ENCODE results near the gene SUSD6. TPM values are rescaled to one million over a fixed set of nuclear protein-coding genes. Genes with fewer than 3 reads are reported as not detected.
"Not testable (repeated sequence)": the region's sequence is repeated elsewhere in the genome, so short reads cannot be mapped to it uniquely, and the experiment has no call there.

Gene SUSD6
- total RNA-seq, 1 experiment from 2014 or later: 3.7 TPM

DNA sequence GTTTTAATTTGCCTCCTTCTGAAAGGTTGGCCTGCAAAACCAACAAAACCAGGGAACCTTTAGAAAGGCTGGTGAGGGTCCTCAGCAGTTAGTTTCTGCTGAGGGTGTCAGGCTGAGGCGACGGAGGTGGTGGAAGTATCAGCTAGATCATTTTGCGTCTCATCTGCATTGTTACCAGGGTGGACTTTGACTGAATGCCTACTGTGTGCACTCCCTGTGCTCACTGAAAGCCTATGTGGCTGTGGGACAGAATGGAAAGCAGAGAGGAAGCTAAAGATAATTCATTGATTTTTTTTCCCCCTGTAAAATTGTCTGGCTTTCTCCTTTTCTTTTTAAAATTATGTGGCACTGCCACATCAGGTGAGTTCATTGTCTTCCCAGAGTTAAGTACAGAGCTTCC lies 87.2 kb downstream of the SUSD6 start:
- Histone ChIP-seq H3K23ac (ENCODE audit: insufficient read length, low read depth, low read length) (no peak overlapping the region), H2AFZ (ENCODE audit: low read length) (no peak overlapping the region), H3K18ac (ENCODE audit: insufficient read length, low read depth, low read length) (no peak overlapping the region), H2AK5ac (ENCODE audit: insufficient read length, low read length) (no peak overlapping the region), H3K79me2 (ENCODE audit: insufficient read depth, low read length) (no peaks in the 10 kb centered on the region), H4K5ac (ENCODE audit: insufficient read length, low read depth, low read length) (no peak overlapping the region), H3K4me1 (ENCODE audit: insufficient read depth, low read length) (peaks cover 12% of the 10 kb centered on the region; the same call in 1 of the 2 replicates), H2BK15ac (ENCODE audit: low read depth, low read length) (no peak overlapping the region), H3K56ac (ENCODE audit: insufficient read length, low read depth, low read length) (no peak overlapping the region), H4K91ac (ENCODE audit: insufficient read length, low read depth, low read length) (no peak overlapping the region), H3K79me1 (ENCODE audit: insufficient read depth, low read depth, low read length, poor library complexity, severe bottlenecking) (no peaks in the 10 kb centered on the region), H3K27me3 (ENCODE audit: insufficient read depth, low read length) (no peaks in the 10 kb centered on the region), H3T11ph (ENCODE audit: low read length) (no peak overlapping the region), H3K9ac (ENCODE audit: extremely low read depth, insufficient read length, low read length) (no peak overlapping the region), H3K23me2 (ENCODE audit: insufficient read length, low read depth, low read length, poor library complexity, severe bottlenecking) (no peaks in the 10 kb centered on the region), H3K4me2 (ENCODE audit: insufficient read depth, insufficient read length, low read length) (no peak overlapping the region), H3K14ac (ENCODE audit: insufficient read depth, low read length) (no peak overlapping the region; the same call in 1 of the 2 replicates), H2BK5ac (ENCODE audit: insufficient read length, low read length) (no peak overlapping the region), H2BK12ac (ENCODE audit: insufficient read length, low read depth, low read length) (no peak overlapping the region), H4K8ac (replicated peaks; ENCODE audit: insufficient read length, low read depth, low read length) (no peak overlapping the region), H2BK120ac (ENCODE audit: low read depth, low read length, poor library complexity, severe bottlenecking) (no peak overlapping the region), H3K4ac (ENCODE audit: low read depth, low read length) (no peak overlapping the region), H3K27ac (ENCODE audit: insufficient read length, low read depth, low read length) (no peak overlapping the region), H4K20me1 (ENCODE audit: control insufficient read depth, insufficient read depth, insufficient read length) (no peaks in the 10 kb centered on the region), H3K9me3 (ENCODE audit: control insufficient read depth, low read depth, low read length) (no peaks in the 10 kb centered on the region), H2BK20ac (ENCODE audit: low read depth, low read length, poor library complexity, severe bottlenecking) (no peak overlapping the region)
- TF ChIP-seq, protein P1, sequence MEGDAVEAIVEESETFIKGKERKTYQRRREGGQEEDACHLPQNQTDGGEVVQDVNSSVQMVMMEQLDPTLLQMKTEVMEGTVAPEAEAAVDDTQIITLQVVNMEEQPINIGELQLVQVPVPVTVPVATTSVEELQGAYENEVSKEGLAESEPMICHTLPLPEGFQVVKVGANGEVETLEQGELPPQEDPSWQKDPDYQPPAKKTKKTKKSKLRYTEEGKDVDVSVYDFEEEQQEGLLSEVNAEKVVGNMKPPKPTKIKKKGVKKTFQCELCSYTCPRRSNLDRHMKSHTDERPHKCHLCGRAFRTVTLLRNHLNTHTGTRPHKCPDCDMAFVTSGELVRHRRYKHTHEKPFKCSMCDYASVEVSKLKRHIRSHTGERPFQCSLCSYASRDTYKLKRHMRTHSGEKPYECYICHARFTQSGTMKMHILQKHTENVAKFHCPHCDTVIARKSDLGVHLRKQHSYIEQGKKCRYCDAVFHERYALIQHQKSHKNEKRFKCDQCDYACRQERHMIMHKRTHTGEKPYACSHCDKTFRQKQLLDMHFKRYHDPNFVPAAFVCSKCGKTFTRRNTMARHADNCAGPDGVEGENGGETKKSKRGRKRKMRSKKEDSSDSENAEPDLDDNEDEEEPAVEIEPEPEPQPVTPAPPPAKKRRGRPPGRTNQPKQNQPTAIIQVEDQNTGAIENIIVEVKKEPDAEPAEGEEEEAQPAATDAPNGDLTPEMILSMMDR (conservative IDR thresholded peaks at IDR 0.05): no peak
- no peaks in the 10 kb centered on the region for H3K27me3 Mint-ChIP-seq (ENCODE audit: low read depth)
- no peaks in the 10 kb centered on the region for H3K36me3 Mint-ChIP-seq (ENCODE audit: insufficient read depth in 1 of 3, low read depth in 3 of 3)
- DNase-seq: no peak
- no CpG with 5 or more reads among the region's 3 CpGs for WGBS (ENCODE audit: extremely low coverage, insufficient read length, low lambda C conversion rate)
- no peak overlapping the region for H3K4me3 Mint-ChIP-seq
- peak overlapping the region; percentile 49 to 73 (median 66); a peak in 4 of 7 replicates for H3K27ac Mint-ChIP-seq
- peaks cover 74 to 77% of the 10 kb centered on the region in 2 experiments for H3K4me1 Mint-ChIP-seq
- no peaks in the 10 kb centered on the region for H3K9me3 Mint-ChIP-seq

DNA sequence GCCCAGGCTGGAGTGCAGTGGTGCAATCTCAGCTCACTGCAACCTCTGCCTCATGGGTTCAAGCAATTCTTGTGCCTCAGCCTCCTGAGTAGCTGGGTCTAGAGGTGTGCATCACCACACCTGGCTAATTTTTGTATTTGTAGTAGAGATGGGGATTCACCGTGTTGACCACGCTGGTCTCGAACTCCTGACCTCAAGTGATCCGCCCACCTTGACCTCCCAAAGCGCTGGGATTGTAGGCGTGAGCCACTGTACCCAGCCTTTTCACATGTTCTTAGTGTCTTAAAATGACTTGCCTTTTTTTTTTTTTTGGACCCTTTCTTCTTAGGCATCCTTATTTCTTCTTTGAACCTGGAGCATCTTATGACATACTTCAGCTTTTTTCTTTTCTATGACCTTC lies 87.8 kb downstream of the SUSD6 start:
- not testable (repeated sequence) for H2BK12ac ChIP-seq (ENCODE audit: insufficient read length, low read depth, low read length); H2BK15ac ChIP-seq (ENCODE audit: low read depth, low read length); H3K23me2 ChIP-seq (ENCODE audit: insufficient read length, low read depth, low read length, poor library complexity, severe bottlenecking); H3K18ac ChIP-seq (ENCODE audit: insufficient read length, low read depth, low read length); H3K27ac Mint-ChIP-seq; H3K27me3 ChIP-seq (ENCODE audit: insufficient read depth, low read length); DNase-seq; H2AFZ ChIP-seq (ENCODE audit: low read length); H3T11ph ChIP-seq (ENCODE audit: low read length); H2AK5ac ChIP-seq (ENCODE audit: insufficient read length, low read length); H3K4ac ChIP-seq (ENCODE audit: low read depth, low read length); H3K9me3 ChIP-seq (ENCODE audit: control insufficient read depth, low read depth, low read length); H4K5ac ChIP-seq (ENCODE audit: insufficient read length, low read depth, low read length); H2BK20ac ChIP-seq (ENCODE audit: low read depth, low read length, poor library complexity, severe bottlenecking); H3K79me1 ChIP-seq (ENCODE audit: insufficient read depth, low read depth, low read length, poor library complexity, severe bottlenecking); H3K56ac ChIP-seq (ENCODE audit: insufficient read length, low read depth, low read length); H3K4me2 ChIP-seq (ENCODE audit: insufficient read depth, insufficient read length, low read length); H2BK120ac ChIP-seq (ENCODE audit: low read depth, low read length, poor library complexity, severe bottlenecking); H3K27me3 Mint-ChIP-seq (ENCODE audit: low read depth); H3K36me3 Mint-ChIP-seq (ENCODE audit: insufficient read depth in 1 of 3, low read depth in 3 of 3); H2BK5ac ChIP-seq (ENCODE audit: insufficient read length, low read length); H3K79me2 ChIP-seq (ENCODE audit: insufficient read depth, low read length); H4K20me1 ChIP-seq (ENCODE audit: control insufficient read depth, insufficient read depth, insufficient read length); H3K4me3 Mint-ChIP-seq; H3K14ac ChIP-seq (ENCODE audit: insufficient read depth, low read length); H4K91ac ChIP-seq (ENCODE audit: insufficient read length, low read depth, low read length); H3K27ac ChIP-seq (ENCODE audit: insufficient read length, low read depth, low read length); H3K9ac ChIP-seq (ENCODE audit: extremely low read depth, insufficient read length, low read length); H4K8ac ChIP-seq (replicated peaks; ENCODE audit: insufficient read length, low read depth, low read length); H3K23ac ChIP-seq (ENCODE audit: insufficient read length, low read depth, low read length); H3K9me3 Mint-ChIP-seq
- WGBS (ENCODE audit: extremely low coverage, insufficient read length, low lambda C conversion rate): no CpG with 5 or more reads among the region's 6 CpGs
- peaks cover 12% of the 10 kb centered on the region; the same call in 1 of the 2 replicates for H3K4me1 ChIP-seq (ENCODE audit: insufficient read depth, low read length)
- peaks cover 67 to 72% of the 10 kb centered on the region in 2 experiments for H3K4me1 Mint-ChIP-seq
